Retina (tissue), 1 donor: ENCODE measurements around the gene RBMX.
"Not testable (repeated sequence)": the region's sequence is repeated elsewhere in the genome, so short reads cannot be mapped to it uniquely, and the experiment has no call there.

Experiments used
- DNase-seq: peaks from one replicate; pipeline ENCODE4 v3.0.0-alpha.2; 2016

Gene RBMX

GRCh38 chrX:136874114-136874513 lies 6.4 kb downstream of the RBMX start:
- DNase-seq, result not testable (repeated sequence)

- DNase-seq, result not testable (repeated sequence)
Observed at GRCh38 chrX:136873210-136873609, 7.3 kb downstream of the RBMX start.

GRCh38 chrX:136872091-136872700 lies 8.3 kb downstream of the RBMX start:
- DNase-seq, result no peak

- DNase-seq, result no peak
Observed at GRCh38 chrX:136870064-136870463, 10.5 kb downstream of the RBMX start.

GRCh38 chrX:136868283-136869055 lies 12.1 kb downstream of the RBMX start:
- DNase-seq, result no peak

GRCh38 chrX:136867518-136867917 lies 13.0 kb downstream of the RBMX start:
- DNase-seq, result no peak

GRCh38 chrX:136867096-136867491 lies 13.4 kb downstream of the RBMX start:
- no peak for DNase-seq

GRCh38 chrX:136866337-136867095 lies 14.0 kb downstream of the RBMX start:
- no peak for DNase-seq

GRCh38 chrX:136865270-136866158 lies 15.0 kb downstream of the RBMX start:
- DNase-seq, result no peak

- no peak for DNase-seq
Observed at GRCh38 chrX:136863826-136864225, 16.7 kb downstream of the RBMX start.

- no peak for DNase-seq
Observed at GRCh38 chrX:136862546-136862945, 18.0 kb downstream of the RBMX start.

GRCh38 chrX:136861877-136862276 lies 18.6 kb downstream of the RBMX start:
- no peak for DNase-seq

GRCh38 chrX:136858007-136858756 lies 22.3 kb downstream of the RBMX start:
- no peak for DNase-seq

GRCh38 chrX:136856551-136856950 lies 24.0 kb downstream of the RBMX start:
- DNase-seq, result no peak

- no peak for DNase-seq
Observed at GRCh38 chrX:136856050-136856449, 24.5 kb downstream of the RBMX start.

- DNase-seq, result no peak
Observed at GRCh38 chrX:136851526-136851925, 29.0 kb downstream of the RBMX start.

- DNase-seq, result no peak
Observed at GRCh38 chrX:136850441-136851175, 29.9 kb downstream of the RBMX start.

- no peak for DNase-seq
Observed at GRCh38 chrX:136849395-136849794, 31.1 kb downstream of the RBMX start.

- no peak for DNase-seq
Observed at GRCh38 chrX:136847874-136848273, 32.7 kb downstream of the RBMX start.

GRCh38 chrX:136839196-136839595 lies 41.3 kb downstream of the RBMX start:
- no peak for DNase-seq

GRCh38 chrX:136835761-136836160 lies 44.8 kb downstream of the RBMX start:
- DNase-seq, result no peak
